Measurements from ENCODE around the gene CCDC187.

GRCh38 chr9:136203408-136204144 lies 100.3 kb downstream of the CCDC187 start:
- TF ChIP-seq CTCF (IDR thresholded peaks at IDR 0.05): no peak
- TF ChIP-seq, protein P1, sequence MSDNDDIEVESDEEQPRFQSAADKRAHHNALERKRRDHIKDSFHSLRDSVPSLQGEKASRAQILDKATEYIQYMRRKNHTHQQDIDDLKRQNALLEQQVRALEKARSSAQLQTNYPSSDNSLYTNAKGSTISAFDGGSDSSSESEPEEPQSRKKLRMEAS (CRISPR knock-in tag; IDR thresholded peaks at IDR 0.05): no peak
